Measurements from ENCODE around the gene TDRKH. TPM values are rescaled to one million over a fixed set of nuclear protein-coding genes. Genes with fewer than 3 reads are reported as not detected.

Gene TDRKH
- total RNA-seq, 1 experiment from 2014 or later, result 5.6 TPM

DNA sequence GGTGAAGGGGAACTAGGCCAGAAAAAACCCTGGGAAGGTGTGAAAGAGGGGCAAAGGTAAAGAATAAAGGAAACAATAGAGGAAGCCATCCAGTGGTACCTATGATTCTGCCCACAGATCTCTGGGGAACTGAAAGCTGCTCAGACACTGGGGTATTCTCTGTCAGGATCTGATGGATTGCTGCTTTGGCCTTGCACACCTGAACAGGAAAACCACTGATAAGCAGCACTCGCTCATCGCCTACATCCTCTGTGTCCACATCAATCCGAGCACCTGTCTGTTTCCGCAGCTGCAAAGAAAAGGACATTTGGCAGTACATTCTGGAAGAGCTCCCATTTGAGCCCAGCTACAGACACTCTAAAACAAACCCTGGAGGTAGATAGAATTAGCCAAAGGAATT lies 10.4 kb downstream of the TDRKH start:
- intact Hi-C loops (cut with micrococcal nuclease), result no loop called here
- POLR2A ChIA-PET, result interaction anchor here (0.6 to 4.2 kb wide), 4 partner anchors 8 to 17 kb away, joined by 3 to 17 read pairs (median 10); partner anchors contain the start of genes MRPL9 and TDRKH
- CTCF ChIA-PET, result interaction anchor here (0.5 to 0.8 kb wide), 5 partner anchors 10 to 678 kb away, joined by 3 to 4 read pairs (median 3); partner anchors contain the start of gene TDRKH
- Mint-ChIP-seq H3K4me3 (ENCODE audit: unreplicated experiment) (no peak overlapping the region), H3K9me3 (ENCODE audit: unreplicated experiment) (no peaks in the 10 kb centered on the region), H3K27ac (ENCODE audit: low read depth, unreplicated experiment) (peak overlapping the region; percentile 16), H3K27me3 (ENCODE audit: insufficient read depth, unreplicated experiment) (no peaks in the 10 kb centered on the region), H3K36me3 (ENCODE audit: insufficient read depth, unreplicated experiment) (no peaks in the 10 kb centered on the region), H3K4me1 (ENCODE audit: insufficient read depth, unreplicated experiment) (no peaks in the 10 kb centered on the region)
- no peak for DNase-seq (ENCODE audit: unreplicated experiment)
- no TSS peak for BruUV-seq (replicated peaks)
- TF ChIP-seq, protein P1, sequence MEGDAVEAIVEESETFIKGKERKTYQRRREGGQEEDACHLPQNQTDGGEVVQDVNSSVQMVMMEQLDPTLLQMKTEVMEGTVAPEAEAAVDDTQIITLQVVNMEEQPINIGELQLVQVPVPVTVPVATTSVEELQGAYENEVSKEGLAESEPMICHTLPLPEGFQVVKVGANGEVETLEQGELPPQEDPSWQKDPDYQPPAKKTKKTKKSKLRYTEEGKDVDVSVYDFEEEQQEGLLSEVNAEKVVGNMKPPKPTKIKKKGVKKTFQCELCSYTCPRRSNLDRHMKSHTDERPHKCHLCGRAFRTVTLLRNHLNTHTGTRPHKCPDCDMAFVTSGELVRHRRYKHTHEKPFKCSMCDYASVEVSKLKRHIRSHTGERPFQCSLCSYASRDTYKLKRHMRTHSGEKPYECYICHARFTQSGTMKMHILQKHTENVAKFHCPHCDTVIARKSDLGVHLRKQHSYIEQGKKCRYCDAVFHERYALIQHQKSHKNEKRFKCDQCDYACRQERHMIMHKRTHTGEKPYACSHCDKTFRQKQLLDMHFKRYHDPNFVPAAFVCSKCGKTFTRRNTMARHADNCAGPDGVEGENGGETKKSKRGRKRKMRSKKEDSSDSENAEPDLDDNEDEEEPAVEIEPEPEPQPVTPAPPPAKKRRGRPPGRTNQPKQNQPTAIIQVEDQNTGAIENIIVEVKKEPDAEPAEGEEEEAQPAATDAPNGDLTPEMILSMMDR (IDR thresholded peaks at IDR 0.05; ENCODE audit: unreplicated experiment), result no peak

- Mint-ChIP-seq H3K9me3 (ENCODE audit: unreplicated experiment) (no peaks in the 10 kb centered on the region), H3K4me1 (ENCODE audit: insufficient read depth, unreplicated experiment) (peaks cover 6% of the 10 kb centered on the region), H3K4me3 (ENCODE audit: unreplicated experiment) (no peak overlapping the region), H3K27me3 (ENCODE audit: insufficient read depth, unreplicated experiment) (no peaks in the 10 kb centered on the region), H3K36me3 (ENCODE audit: insufficient read depth, unreplicated experiment) (no peaks in the 10 kb centered on the region), H3K27ac (ENCODE audit: low read depth, unreplicated experiment) (no peak overlapping the region)
- TF ChIP-seq, protein P1 (IDR thresholded peaks at IDR 0.05; ENCODE audit: unreplicated experiment), result no peak
- CTCF ChIA-PET, result interaction anchor here (0.6 to 1.0 kb wide), 6 partner anchors 8 to 156 kb away, joined by 3 to 4 read pairs (median 4); no protein-coding TSS in a partner anchor
- intact Hi-C loops (cut with micrococcal nuclease), result no loop called here
- DNase-seq (ENCODE audit: unreplicated experiment), result no peak
- BruUV-seq (replicated peaks), result no TSS peak
- POLR2A ChIA-PET, result interaction anchor here (4.2 kb wide), 1 partner anchor 14 kb away, joined by 17 read pairs; the partner anchor contains the start of gene MRPL9
Measured at GRCh38 chr1:151777317-151777716, 13.0 kb downstream of the TDRKH start.

- ChIA-PET CTCF (interaction anchor here (1.0 to 1.8 kb wide), 2 partner anchors 9 to 183 kb away, joined by 4 to 6 read pairs; no protein-coding TSS in a partner anchor), POLR2A (interaction anchor here (1.3 to 4.2 kb wide), 2 partner anchors 11 to 13 kb away, joined by 4 to 17 read pairs; partner anchors contain the start of gene MRPL9)
- no peak for DNase-seq (ENCODE audit: unreplicated experiment)
- TF ChIP-seq, protein P1 (IDR thresholded peaks at IDR 0.05; ENCODE audit: unreplicated experiment), result no peak
- H3K27me3 Mint-ChIP-seq (ENCODE audit: insufficient read depth, unreplicated experiment), result no peaks in the 10 kb centered on the region
- H3K4me3 Mint-ChIP-seq (ENCODE audit: unreplicated experiment), result no peak overlapping the region
- H3K4me1 Mint-ChIP-seq (ENCODE audit: insufficient read depth, unreplicated experiment), result peaks cover 6% of the 10 kb centered on the region
- no peak overlapping the region for H3K27ac Mint-ChIP-seq (ENCODE audit: low read depth, unreplicated experiment)
- intact Hi-C loops (cut with micrococcal nuclease), result no loop called here
- H3K36me3 Mint-ChIP-seq (ENCODE audit: insufficient read depth, unreplicated experiment), result no peaks in the 10 kb centered on the region
- BruUV-seq (replicated peaks), result no TSS peak
- H3K9me3 Mint-ChIP-seq (ENCODE audit: unreplicated experiment), result no peaks in the 10 kb centered on the region
Measured at GRCh38 chr1:151776665-151777062, 13.6 kb downstream of the TDRKH start.

- no peak for DNase-seq (ENCODE audit: unreplicated experiment)
- Mint-ChIP-seq H3K27ac (ENCODE audit: low read depth, unreplicated experiment) (no peak overlapping the region), H3K9me3 (ENCODE audit: unreplicated experiment) (no peaks in the 10 kb centered on the region), H3K27me3 (ENCODE audit: insufficient read depth, unreplicated experiment) (no peaks in the 10 kb centered on the region), H3K4me1 (ENCODE audit: insufficient read depth, unreplicated experiment) (peaks cover 6% of the 10 kb centered on the region), H3K36me3 (ENCODE audit: insufficient read depth, unreplicated experiment) (no peaks in the 10 kb centered on the region), H3K4me3 (ENCODE audit: unreplicated experiment) (no peak overlapping the region)
- intact Hi-C loops (cut with micrococcal nuclease), result no loop called here
- CTCF ChIA-PET, result interaction anchor here (0.5 to 1.8 kb wide), 6 partner anchors 9 to 182 kb away, joined by 3 to 7 read pairs (median 4); partner anchors contain the start of gene TDRKH
- TF ChIP-seq, protein P1 (IDR thresholded peaks at IDR 0.05; ENCODE audit: unreplicated experiment), result no peak
- POLR2A ChIA-PET, result interaction anchor here (0.7 to 1.3 kb wide), 3 partner anchors 12 to 55 kb away, joined by 3 to 5 read pairs (median 4); no protein-coding TSS in a partner anchor
- no TSS peak for BruUV-seq (replicated peaks)
Measured at GRCh38 chr1:151775894-151776664, 14.2 kb downstream of the TDRKH start.
